Measurements from ENCODE around the gene ZNF705A. TPM values are rescaled to one million over a fixed set of nuclear protein-coding genes. Genes with fewer than 3 reads are reported as not detected.
"Not testable (repeated sequence)": the region's sequence is repeated elsewhere in the genome, so short reads cannot be mapped to it uniquely, and the experiment has no call there.

ZNF705A gene
- total RNA-seq, 1 donor from 2014 or later: not detected

GRCh38 chr12:8183346-8183745 lies 26.5 kb downstream of the ZNF705A start:
- intact Hi-C loops (cut with micrococcal nuclease): loop anchor here (5.0 kb wide), 1 partner anchor 76 kb away; no protein-coding TSS in a partner anchor

GRCh38 chr12:8184206-8184605 lies 27.4 kb downstream of the ZNF705A start:
- intact Hi-C loops (cut with micrococcal nuclease): loop anchor here (5.0 kb wide), 1 partner anchor 77 kb away; no protein-coding TSS in a partner anchor

GRCh38 chr12:8188088-8188487 lies 31.3 kb downstream of the ZNF705A start:
- intact Hi-C loops (cut with micrococcal nuclease): not testable (repeated sequence)

- intact Hi-C loops (cut with micrococcal nuclease): not testable (repeated sequence)
Observed at GRCh38 chr12:8197685-8198308, 41.0 kb downstream of the ZNF705A start.

GRCh38 chr12:8218711-8219382 lies 62.0 kb downstream of the ZNF705A start:
- intact Hi-C loops (cut with micrococcal nuclease): not testable (repeated sequence)

- intact Hi-C loops (cut with micrococcal nuclease): not testable (repeated sequence)
Observed at GRCh38 chr12:8221375-8221774, 64.6 kb downstream of the ZNF705A start.

GRCh38 chr12:8221844-8222243 lies 65.0 kb downstream of the ZNF705A start:
- intact Hi-C loops (cut with micrococcal nuclease): not testable (repeated sequence)

- intact Hi-C loops (cut with micrococcal nuclease): not testable (repeated sequence)
Observed at GRCh38 chr12:8222303-8222702, 65.5 kb downstream of the ZNF705A start.

GRCh38 chr12:8223646-8224045 lies 66.8 kb downstream of the ZNF705A start:
- intact Hi-C loops (cut with micrococcal nuclease): not testable (repeated sequence)

GRCh38 chr12:8224782-8225181 lies 68.0 kb downstream of the ZNF705A start:
- intact Hi-C loops (cut with micrococcal nuclease): not testable (repeated sequence)

GRCh38 chr12:8226355-8226754 lies 69.5 kb downstream of the ZNF705A start:
- intact Hi-C loops (cut with micrococcal nuclease): no loop called here

- intact Hi-C loops (cut with micrococcal nuclease): not testable (repeated sequence)
Observed at GRCh38 chr12:8226992-8227731, 70.3 kb downstream of the ZNF705A start, which contains the start of gene FAM90A1. FAM90A1 (minus strand) TSS chr12:8227618; CDS start chr12:8224832, 2,786 bp downstream.

GRCh38 chr12:8227732-8228077 lies 70.9 kb downstream of the ZNF705A start:
- intact Hi-C loops (cut with micrococcal nuclease): not testable (repeated sequence)

GRCh38 chr12:8228607-8229006 lies 71.8 kb downstream of the ZNF705A start:
- intact Hi-C loops (cut with micrococcal nuclease): not testable (repeated sequence)

- intact Hi-C loops (cut with micrococcal nuclease): not testable (repeated sequence)
Observed at GRCh38 chr12:8229486-8229885, 72.7 kb downstream of the ZNF705A start.

Other genes with a start within 250 kb of the ZNF705A start
- 280 and 289 TPM in 2 replicates for gene SLC2A3, start 220.8 kb upstream of the ZNF705A start, total RNA-seq
- 16.0 and 16.1 TPM in 2 replicates for gene FOXJ2, start 124.3 kb upstream of the ZNF705A start, total RNA-seq
- 3.6 TPM in 2 replicates for gene C3AR1, start 90.7 kb upstream of the ZNF705A start, total RNA-seq
- 37.9 and 38.9 TPM in 2 replicates for gene NECAP1, start 74.7 kb upstream of the ZNF705A start, total RNA-seq
- gene CLEC4A, start 33.4 kb upstream of the ZNF705A start, total RNA-seq: 0.25 and 0.32 TPM in 2 replicates
- 0.09 and 0.36 TPM in 2 replicates for gene FAM90A1, start 70.6 kb downstream of the ZNF705A start, total RNA-seq

Data from T-helper 2 cell treated with Interferon-gamma antibody and Interleukin-4, amounts not matched to agents 100 ng/mL and 5 ng/mL, for 36 hours (primary cell).